Muscle layer of colon (tissue), 2 donors: ENCODE data around the gene DMD.
"Not testable (repeated sequence)": the region's sequence is repeated elsewhere in the genome, so short reads cannot be mapped to it uniquely, and the experiment has no call there.

ENCODE experiments used
- H3K27ac ChIP-seq: one replicate; pipeline ENCODE4 v1.7.0; 2013; ENCODE audit warnings: low read depth, mild to moderate bottlenecking, low read length, moderate library complexity
- H3K27me3 ChIP-seq, 2 donors: one replicate each; pipeline ENCODE4 v1.7.0; 2013; ENCODE audit warnings: low read length in 2 of 2, mild to moderate bottlenecking in 2 of 2; ENCODE audit not compliant: insufficient read depth in 2 of 2, control insufficient read depth in 1 of 2
- H3K36me3 ChIP-seq: one replicate; pipeline ENCODE4 v1.7.0; 2013; ENCODE audit warnings: mild to moderate bottlenecking, low read length; ENCODE audit not compliant: insufficient read depth
- H3K4me1 ChIP-seq: one replicate; pipeline ENCODE4 v1.7.0; 2013; ENCODE audit warnings: mild to moderate bottlenecking, low read length; ENCODE audit not compliant: insufficient read depth
- H3K4me3 ChIP-seq, 2 donors: one replicate each; pipeline ENCODE4 v1.7.0; 2013; ENCODE audit warnings: low read length in 2 of 2, low read depth in 1 of 2, mild to moderate bottlenecking in 1 of 2, moderate library complexity in 1 of 2
- H3K9ac ChIP-seq: one replicate; pipeline ENCODE4 v1.7.0; 2013; ENCODE audit warnings: low read length
- H3K9me3 ChIP-seq: one replicate; pipeline ENCODE4 v1.7.0; 2013; ENCODE audit warnings: mild to moderate bottlenecking, low read length
- donor health status: abdominal sarcoma.
- donor health status: Adenocarcinoma of cecum.

The DMD gene

DNA sequence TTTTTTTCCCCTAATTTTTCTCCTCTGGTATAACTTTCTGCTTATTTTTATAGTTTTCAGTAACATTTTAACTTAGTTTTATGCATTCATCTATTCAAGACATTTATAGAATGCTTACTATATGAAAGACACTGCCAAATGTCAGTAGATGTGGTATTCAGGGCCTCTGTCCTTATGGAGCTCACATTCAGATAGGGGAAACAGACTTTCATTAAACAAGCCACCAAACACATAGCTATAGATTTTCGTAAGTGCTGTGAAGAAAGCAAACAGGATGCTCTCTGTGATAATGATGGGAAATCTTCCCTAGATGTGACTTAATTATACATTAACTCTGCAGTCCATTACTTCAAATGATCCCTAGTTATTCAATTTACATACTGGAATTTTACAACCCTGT, 1777.5 kb downstream of the DMD start:
- no peaks in the 10 kb centered on the region for H3K36me3 ChIP-seq
- H3K27me3 ChIP-seq, result no peaks in the 10 kb centered on the region
- no peaks in the 10 kb centered on the region for H3K9me3 ChIP-seq
- no peaks in the 10 kb centered on the region for H3K4me1 ChIP-seq
- H3K27ac ChIP-seq, result no peak overlapping the region
- no peak overlapping the region for H3K4me3 ChIP-seq
- H3K9ac ChIP-seq, result no peak overlapping the region

DNA sequence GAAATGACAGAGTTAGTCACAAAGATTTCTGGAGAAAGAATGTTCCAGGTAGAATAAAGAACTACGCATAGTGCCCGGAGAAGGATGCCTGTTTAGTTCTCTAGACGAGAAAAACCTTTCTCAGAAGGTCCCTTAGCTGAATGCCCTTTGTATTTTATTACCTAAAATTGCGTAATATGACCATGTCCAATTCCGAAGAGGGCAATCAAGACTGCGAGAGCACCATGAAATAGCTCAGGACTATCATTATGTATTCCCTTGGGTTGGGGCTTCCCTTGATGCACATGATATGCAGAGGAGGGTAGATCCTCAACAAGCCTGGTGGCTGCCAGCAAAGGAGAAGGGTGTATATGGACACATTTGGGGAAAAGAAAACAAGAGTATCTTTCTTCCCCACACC, 1781.4 kb downstream of the DMD start:
- Histone ChIP-seq H3K4me3 (no peak overlapping the region), H3K27me3 (no peaks in the 10 kb centered on the region), H3K36me3 (no peaks in the 10 kb centered on the region), H3K9ac (no peak overlapping the region), H3K9me3 (no peaks in the 10 kb centered on the region), H3K27ac (no peak overlapping the region), H3K4me1 (no peaks in the 10 kb centered on the region)

DNA sequence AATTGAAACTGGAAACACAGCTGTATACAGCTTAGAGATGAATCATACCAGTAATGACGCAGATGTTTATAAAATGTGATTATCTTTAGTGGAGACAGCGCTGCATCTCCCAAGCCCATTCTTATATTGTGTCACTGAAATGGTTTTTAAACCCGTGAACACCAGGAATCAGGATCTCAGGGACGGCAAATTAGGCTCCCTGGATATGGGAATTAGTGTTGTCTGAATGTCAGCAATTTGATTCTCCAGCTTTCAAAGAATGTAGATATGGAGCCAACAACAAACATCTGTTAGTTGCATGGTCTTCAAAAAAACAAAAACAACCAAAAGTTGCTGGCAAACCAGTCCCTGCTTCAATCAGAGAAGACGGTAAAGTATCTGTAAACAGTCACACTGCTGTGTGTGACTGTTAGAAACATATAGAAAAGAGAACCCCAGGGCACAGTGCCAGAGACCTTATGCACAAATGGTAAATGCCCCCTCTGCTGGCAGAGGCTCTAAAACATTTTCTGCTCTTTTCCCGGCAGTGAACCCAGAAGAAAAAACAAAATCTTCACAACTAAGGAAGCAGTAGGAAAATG, 1787.7 kb downstream of the DMD start:
- Histone ChIP-seq H3K27me3 (no peaks in the 10 kb centered on the region), H3K9me3 (no peaks in the 10 kb centered on the region), H3K4me1 (no peaks in the 10 kb centered on the region), H3K27ac (no peak overlapping the region), H3K4me3 (no peak overlapping the region), H3K36me3 (no peaks in the 10 kb centered on the region), H3K9ac (no peak overlapping the region)

DNA sequence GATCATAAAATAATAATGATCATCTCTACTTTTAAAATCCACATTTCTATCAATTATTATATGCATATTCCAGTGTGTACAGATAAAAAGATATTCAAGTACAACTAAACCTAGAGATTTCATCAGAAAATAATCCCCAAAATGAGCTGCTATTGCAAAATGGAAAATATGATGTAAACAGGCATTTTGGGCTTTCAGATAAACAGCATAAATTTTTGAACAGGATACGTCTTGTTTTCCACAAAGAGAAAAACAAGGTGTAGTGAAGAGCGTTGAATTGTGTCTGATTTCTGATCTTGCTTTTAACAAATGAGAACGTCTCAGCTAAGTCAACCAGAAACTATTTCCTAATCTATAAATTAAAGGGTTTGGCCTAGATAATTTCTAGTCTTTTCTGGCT, 1789.9 kb downstream of the DMD start:
- H3K27me3 ChIP-seq, result no peaks in the 10 kb centered on the region

DNA sequence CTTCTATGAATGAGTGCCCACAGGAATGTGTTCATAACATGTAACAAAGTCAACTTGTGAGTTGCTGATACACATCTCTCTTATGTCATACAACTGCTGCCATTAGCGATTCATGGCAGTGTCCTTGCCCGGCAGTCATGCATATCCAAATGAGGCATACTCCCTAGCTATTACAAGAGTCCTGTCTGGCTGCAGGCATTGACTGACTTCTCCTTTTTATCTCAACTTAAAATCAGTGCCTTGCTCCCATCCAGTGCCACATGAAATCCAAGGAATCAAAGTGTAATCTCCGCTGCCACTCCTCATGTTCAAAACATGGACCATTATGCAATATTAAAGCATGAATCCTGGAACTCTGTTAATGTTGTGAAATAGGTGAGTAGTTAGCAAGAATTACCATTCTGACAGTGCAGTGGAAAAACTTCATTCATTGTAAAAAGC, 1790.6 kb downstream of the DMD start:
- Histone ChIP-seq H3K9me3 (no peaks in the 10 kb centered on the region), H3K4me3 (no peak overlapping the region), H3K27ac (no peak overlapping the region), H3K36me3 (no peaks in the 10 kb centered on the region), H3K9ac (no peak overlapping the region), H3K27me3 (no peaks in the 10 kb centered on the region), H3K4me1 (no peaks in the 10 kb centered on the region)

More for the DNA sequence above, 1789.9 kb downstream of the DMD start:
- Histone ChIP-seq H3K27ac (no peak overlapping the region), H3K9me3 (no peaks in the 10 kb centered on the region), H3K4me3 (no peak overlapping the region), H3K36me3 (no peaks in the 10 kb centered on the region), H3K4me1 (no peaks in the 10 kb centered on the region), H3K9ac (no peak overlapping the region)

DNA sequence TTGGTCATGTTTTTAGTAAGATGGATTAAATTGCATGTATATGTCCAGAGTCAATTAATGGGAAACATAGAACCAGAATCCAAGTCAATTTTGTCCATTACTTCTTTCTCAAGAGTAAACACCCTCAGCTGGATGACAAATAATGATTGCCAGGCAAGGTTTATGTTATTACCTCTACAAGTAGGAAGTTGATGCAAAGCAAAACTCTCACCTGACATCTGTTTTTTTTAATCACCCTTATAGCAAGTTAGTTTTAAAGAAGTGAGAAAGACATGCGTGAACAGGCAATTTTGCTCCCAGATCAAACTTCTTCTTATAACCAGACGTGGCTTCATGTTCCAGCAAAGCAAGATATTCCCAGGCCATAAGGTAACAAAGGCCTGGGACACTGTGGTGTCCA, 1791.0 kb downstream of the DMD start:
- Histone ChIP-seq H3K36me3 (no peaks in the 10 kb centered on the region), H3K4me3 (no peak overlapping the region), H3K4me1 (no peaks in the 10 kb centered on the region), H3K27ac (no peak overlapping the region), H3K9ac (no peak overlapping the region), H3K9me3 (no peaks in the 10 kb centered on the region), H3K27me3 (no peaks in the 10 kb centered on the region)

DNA sequence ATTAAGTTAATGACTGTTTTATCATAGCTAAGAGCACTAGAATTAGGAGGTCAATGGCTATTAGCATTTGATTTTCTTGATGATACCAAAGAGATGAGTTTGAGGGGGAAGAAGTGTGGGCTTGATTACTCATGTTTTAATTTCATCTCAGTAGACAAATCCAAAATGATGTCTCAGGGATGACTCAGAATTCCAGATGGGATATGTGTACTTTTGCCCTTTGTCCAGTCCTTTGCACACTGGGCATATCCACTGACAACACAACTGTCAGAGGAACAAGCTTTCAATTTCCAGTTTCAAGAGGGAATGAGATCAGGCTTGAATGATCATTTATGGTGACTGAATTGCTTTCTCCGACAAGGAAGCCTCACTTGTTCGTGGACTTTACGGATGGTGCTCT, 1814.2 kb downstream of the DMD start:
- Histone ChIP-seq H3K9me3 (no peaks in the 10 kb centered on the region), H3K4me1 (no peaks in the 10 kb centered on the region), H3K9ac (no peak overlapping the region), H3K27me3 (no peaks in the 10 kb centered on the region), H3K36me3 (no peaks in the 10 kb centered on the region), H3K27ac (no peak overlapping the region), H3K4me3 (no peak overlapping the region)

DNA sequence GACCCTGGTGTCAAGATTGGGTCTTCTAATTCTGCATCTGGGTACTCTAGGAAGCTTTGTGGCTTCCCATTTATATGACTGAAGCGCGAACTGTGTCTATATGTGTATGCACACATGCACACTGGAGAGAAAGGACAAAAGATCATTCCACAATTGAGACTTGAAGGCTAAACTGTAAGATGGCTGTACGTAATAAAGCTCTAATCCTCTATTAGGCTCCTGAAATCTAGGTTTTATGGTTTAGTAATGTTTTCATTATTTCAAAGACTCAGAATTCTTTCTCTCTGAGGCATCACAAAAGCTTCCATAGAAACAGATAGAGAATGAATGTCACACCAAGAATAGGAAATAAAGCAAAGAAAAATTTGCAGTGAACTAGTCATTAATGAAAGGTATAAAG, 1818.8 kb downstream of the DMD start:
- no peaks in the 10 kb centered on the region for H3K4me1 ChIP-seq
- no peak overlapping the region for H3K9ac ChIP-seq
- H3K27ac ChIP-seq, result no peak overlapping the region
- H3K36me3 ChIP-seq, result no peaks in the 10 kb centered on the region
- no peaks in the 10 kb centered on the region for H3K9me3 ChIP-seq
- no peak overlapping the region for H3K4me3 ChIP-seq
- no peaks in the 10 kb centered on the region for H3K27me3 ChIP-seq

DNA sequence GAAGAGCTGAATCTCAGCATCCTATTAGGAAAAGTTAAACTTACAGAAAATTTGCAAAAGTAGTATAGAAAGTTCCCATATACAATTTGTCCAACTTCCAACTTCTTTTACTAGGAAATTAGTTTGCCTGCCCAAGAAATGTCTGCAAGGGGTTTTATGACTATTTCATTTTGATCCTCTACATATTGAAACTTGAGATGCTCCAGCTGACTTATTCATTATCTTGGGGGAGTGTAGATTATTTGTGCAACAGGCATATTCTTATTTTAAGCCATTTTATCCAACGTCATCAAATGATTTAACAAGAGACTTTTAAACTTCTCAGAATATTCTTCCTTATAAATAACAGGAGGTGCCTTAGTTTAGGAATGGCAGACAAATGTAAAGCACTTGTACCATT, 1822.4 kb downstream of the DMD start:
- Histone ChIP-seq H3K27me3 (no peaks in the 10 kb centered on the region), H3K9ac (no peak overlapping the region), H3K4me1 (no peaks in the 10 kb centered on the region), H3K4me3 (no peak overlapping the region), H3K9me3 (no peaks in the 10 kb centered on the region), H3K36me3 (no peaks in the 10 kb centered on the region), H3K27ac (no peak overlapping the region)

DNA sequence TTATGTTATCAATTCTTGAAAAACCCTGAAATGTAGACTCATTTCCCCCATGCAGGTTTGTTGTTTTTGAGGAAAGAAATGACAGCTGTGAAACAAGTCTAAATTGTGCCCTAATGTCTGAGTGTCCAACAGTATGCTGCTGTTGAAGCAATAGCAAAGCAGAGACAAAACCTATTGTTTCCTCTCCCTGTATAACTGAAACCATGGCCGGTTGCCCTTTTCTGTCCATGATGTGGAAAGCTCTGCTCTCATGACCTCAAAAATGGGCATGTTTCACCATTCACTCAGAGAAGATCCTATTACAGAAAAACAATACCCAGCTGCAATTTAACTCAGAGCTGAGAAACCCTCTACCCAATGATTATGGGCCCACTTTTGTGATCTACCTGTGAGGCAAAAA, 1826.9 kb downstream of the DMD start:
- Histone ChIP-seq H3K9me3 (no peaks in the 10 kb centered on the region), H3K27ac (no peak overlapping the region), H3K27me3 (no peaks in the 10 kb centered on the region), H3K9ac (no peak overlapping the region), H3K36me3 (no peaks in the 10 kb centered on the region), H3K4me3 (no peak overlapping the region), H3K4me1 (no peaks in the 10 kb centered on the region)

DNA sequence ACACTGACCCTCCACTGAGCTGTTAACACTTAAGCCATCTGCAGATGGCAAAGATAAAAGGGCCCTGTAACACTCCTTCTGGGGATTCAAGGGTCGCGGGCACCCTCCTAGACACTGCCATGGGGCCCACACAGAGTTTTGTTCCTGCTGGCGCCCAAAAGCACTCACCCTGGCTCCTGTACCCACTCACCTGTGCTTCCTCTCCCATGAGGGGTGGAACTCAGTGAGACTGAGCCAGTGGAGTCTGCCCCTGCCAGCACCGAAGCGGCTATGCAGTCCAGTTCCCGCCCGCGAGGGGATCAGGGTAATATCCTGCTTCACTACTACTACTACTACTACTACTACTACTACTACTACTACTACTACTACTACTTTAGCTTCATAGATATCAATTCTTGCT, 1827.4 kb downstream of the DMD start:
- H3K36me3 ChIP-seq, result no peaks in the 10 kb centered on the region
- no peaks in the 10 kb centered on the region for H3K9me3 ChIP-seq
- no peak overlapping the region for H3K9ac ChIP-seq
- H3K27me3 ChIP-seq, result no peaks in the 10 kb centered on the region
- H3K4me1 ChIP-seq, result no peaks in the 10 kb centered on the region
- no peak overlapping the region for H3K4me3 ChIP-seq
- H3K27ac ChIP-seq, result no peak overlapping the region

DNA sequence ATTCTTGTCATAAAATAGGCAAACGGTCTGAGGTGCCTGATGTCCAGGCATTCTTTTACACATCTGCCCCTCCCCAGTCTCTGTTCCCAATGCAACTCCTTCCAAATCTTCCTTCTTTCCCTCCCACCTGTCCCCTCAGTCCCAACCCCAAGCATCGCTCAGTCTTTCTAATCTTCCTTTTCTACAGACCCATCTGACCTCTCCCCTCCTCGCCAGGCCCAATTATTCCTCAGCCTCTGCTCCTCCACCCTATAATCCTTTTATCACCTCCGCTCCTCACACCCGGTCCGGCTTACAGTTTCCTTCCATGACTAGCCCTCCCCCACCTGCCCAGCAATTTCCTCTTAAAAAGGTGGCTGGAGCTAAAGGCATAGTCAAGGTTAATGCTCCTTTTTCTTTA, 1832.4 kb downstream of the DMD start:
- not testable (repeated sequence) for H3K36me3 ChIP-seq, H3K27ac ChIP-seq, H3K4me3 ChIP-seq, H3K4me1 ChIP-seq, H3K9me3 ChIP-seq, H3K27me3 ChIP-seq, H3K9ac ChIP-seq
